B cell (primary cell): ENCODE data around the gene TRNAU1AP. TPM values are rescaled to one million over a fixed set of nuclear protein-coding genes. Genes with fewer than 3 reads are reported as not detected.

Source experiments
- ATAC-seq: fragments of 200-7000 bp; cut with Tn5 transposase; one replicate; pipeline ENCODE4 v1.10.0; 2021; ENCODE audit warnings: low read depth, mild to moderate bottlenecking, moderate number of reproducible peaks, moderate library complexity
- CTCF ChIA-PET: fragments of 350-600 bp; sonication (Branson Sonifier 250); formaldehyde crosslinking; loops from one replicate; lab custom pipeline; 2021; ENCODE audit warnings: antibody characterized with exemption, inconsistent platforms; lab: Charles Lee
- POLR2A ChIA-PET: fragments of 350-600 bp; sonication (Branson Sonifier 250); formaldehyde crosslinking; loops from one replicate; lab custom pipeline; 2021; ENCODE audit warnings: antibody characterized with exemption; lab: Charles Lee
- DNase-seq: peaks from one replicate; pipeline ENCODE4 v3.0.0; 2013
- H2AFZ ChIP-seq: 2 replicates; pipeline ENCODE4 v1.6.1; 2012; ENCODE audit warnings: mild to moderate bottlenecking, low read depth, low read length; ENCODE audit not compliant: insufficient read depth, poor library complexity, severe bottlenecking
- H3K27ac ChIP-seq, 2 donors: 1 replicate in 1 of 2; 2 replicates in 1 of 2; pipeline ENCODE4 v1.5.1; 2012 to 2013; ENCODE audit warnings: low read length in 2 of 2, mild to moderate bottlenecking in 2 of 2, moderate library complexity in 1 of 2
- H3K27me3 ChIP-seq, 4 experiments: fragments of 200-600 bp in 1 of 4; sonication (generic) in 1 of 4; replicated peaks in 1 of 4; 1 replicate in 2 of 4; 2 replicates in 2 of 4; pipeline versions ENCODE4 v1.6.1 to v1.7.0; 2013 to 2016; ENCODE audit warnings: low read length in 3 of 4, mild to moderate bottlenecking in 2 of 4, mixed read lengths in 1 of 4, moderate library complexity in 1 of 4; ENCODE audit not compliant: insufficient read depth in 4 of 4, control insufficient read depth in 3 of 4; ENCODE audit errors: control extremely low read depth in 1 of 4
- H3K36me3 ChIP-seq, 2 experiments: replicated peaks in 1 of 2; 1 replicate in 1 of 2; 2 replicates in 1 of 2; pipeline versions ENCODE4 v1.6.1 to v1.7.1; 2013; ENCODE audit warnings: low read length in 1 of 2; ENCODE audit not compliant: insufficient read depth in 2 of 2, control insufficient read depth in 1 of 2; ENCODE audit errors: control extremely low read depth in 1 of 2, extremely low read depth in 1 of 2
- H3K4me1 ChIP-seq, 2 donors: fragments of 200-600 bp in 1 of 2; sonication (generic) in 1 of 2; 1 replicate in 1 of 2; 2 replicates in 1 of 2; pipeline versions ENCODE4 v1.5.1 to v1.6.1; 2013 to 2017; ENCODE audit warnings: low read length in 2 of 2; ENCODE audit not compliant: control insufficient read depth in 2 of 2, insufficient read depth in 2 of 2
- H3K4me2 ChIP-seq: replicated peaks from 2 replicates; pipeline ENCODE3; 2012; ENCODE audit warnings: mild to moderate bottlenecking, low read depth, low read length; ENCODE audit not compliant: poor library complexity, severe bottlenecking
- H3K4me3 ChIP-seq, 5 experiments: fragments of 200-600 bp in 1 of 5; sonication (generic) in 1 of 5; 1 replicate in 3 of 5; 2 replicates in 2 of 5; pipeline versions ENCODE4 v1.5.1 to v1.7.0; 2011 to 2016; ENCODE audit warnings: low read length in 4 of 5, mild to moderate bottlenecking in 4 of 5, low read depth in 2 of 5, control low read depth in 1 of 5, moderate library complexity in 1 of 5; ENCODE audit not compliant: insufficient read depth in 1 of 5; ENCODE audit errors: control extremely low read depth in 1 of 5, extremely low read depth in 1 of 5
- H3K79me2 ChIP-seq: fragments of 200-600 bp; sonication (generic); one replicate; pipeline ENCODE4 v1.6.0; 2016; ENCODE audit warnings: low read length; ENCODE audit not compliant: control insufficient read depth, insufficient read depth
- H3K9ac ChIP-seq: fragments of 200-600 bp; sonication (generic); 2 replicates; pipeline ENCODE4 v1.6.1; 2017; ENCODE audit warnings: mild to moderate bottlenecking, low read length, moderate library complexity
- H3K9me3 ChIP-seq, 3 donors: one replicate each; pipeline versions ENCODE4 v1.6.1 to v1.7.1; 2013; ENCODE audit warnings: low read length in 2 of 3; ENCODE audit not compliant: control insufficient read depth in 2 of 3, insufficient read depth in 1 of 3; ENCODE audit errors: control extremely low read depth in 1 of 3
- H4K20me1 ChIP-seq: 2 replicates; pipeline ENCODE4 v1.6.0; 2012; ENCODE audit warnings: mild to moderate bottlenecking, low read length; ENCODE audit not compliant: insufficient read depth, control insufficient read depth, poor library complexity, severe bottlenecking
- H3K27ac Mint-ChIP-seq: one replicate; pipeline ENCODE4 v1.8.0; 2021; ENCODE audit warnings: mixed read lengths
- H3K27me3 Mint-ChIP-seq: one replicate; pipeline ENCODE4 v1.8.0; 2021; ENCODE audit warnings: mixed read lengths
- H3K4me1 Mint-ChIP-seq: one replicate; pipeline ENCODE4 v1.8.0; 2021; ENCODE audit warnings: mixed read lengths
- H3K4me3 Mint-ChIP-seq: one replicate; pipeline ENCODE4 v1.8.0; 2021; ENCODE audit warnings: mixed read lengths
- H3K9me3 Mint-ChIP-seq: one replicate; pipeline ENCODE4 v1.8.0; 2022; ENCODE audit warnings: mixed read lengths; ENCODE audit not compliant: insufficient read depth
- CTCF ChIP-seq: fragments of 200-600 bp; IDR thresholded peaks from one replicate; pipeline ENCODE4 v1.8.0; 2022; ENCODE audit warnings: antibody characterized with exemption, mild to moderate bottlenecking
- EZH2 ChIP-seq: IDR thresholded peaks from 2 replicates; pipeline ENCODE4 v1.6.1; 2012; ENCODE audit warnings: borderline replicate concordance, low read depth, mild to moderate bottlenecking, moderate library complexity, low read length; ENCODE audit not compliant: insufficient read depth, poor library complexity, severe bottlenecking
- WGBS: methylation state at CpG from one replicate; pipeline ENCODE4 v1.1.5; 2013; ENCODE audit warnings: missing lambda C conversion rate; ENCODE audit not compliant: insufficient coverage; 5-methylcytosine and 5-hydroxymethylcytosine counted together
- intact Hi-C: fragments of 100-400 bp; cut with micrococcal nuclease; formaldehyde crosslinking; loops from one replicate; pipeline ENCODE4 v1.10.0; 2022
- polyA plus RNA-seq: library from polyadenylated mRNA; depleted of rRNA; stranded (reverse); fragments of >200 nt; gene quantifications from 2 replicates; pipeline ENCODE4 v1.2.3, GENCODE V29; 2012
- total RNA-seq, 2 donors: library from RNA; stranded (reverse); fragments of 120-200 nt in 1 of 2; gene quantifications; 1 replicate in 1 of 2; 2 replicates in 1 of 2; pipeline versions ENCODE4 v1.2.3 to v1.2.4, GENCODE V29; 2013 to 2022

TRNAU1AP gene
- total and polyA plus RNA-seq, 2 donors (not counting 1 experiment from before 2014, with no cell fraction given): 39.8 to 45.2 TPM

- ATAC-seq: no peak
- Histone ChIP-seq H2AFZ (no peak overlapping the region), H3K4me3 (no peak overlapping the region), H4K20me1 (no peaks in the 10 kb centered on the region), H3K4me1 (no peaks in the 10 kb centered on the region), H3K4me2 (no peak overlapping the region), H3K9ac (no peak overlapping the region), H3K36me3 (peaks cover 0 to 9% of the 10 kb centered on the region in 2 experiments), H3K79me2 (peaks cover 27% of the 10 kb centered on the region), H3K27me3 (no peaks in the 10 kb centered on the region), H3K9me3 (no peaks in the 10 kb centered on the region), H3K27ac (no peak overlapping the region)
- intact Hi-C loops: no loop called here
- Mint-ChIP-seq H3K27ac (no peak overlapping the region), H3K27me3 (no peaks in the 10 kb centered on the region), H3K4me3 (no peak overlapping the region), H3K9me3 (no peaks in the 10 kb centered on the region), H3K4me1 (peaks cover 4% of the 10 kb centered on the region)
- ChIA-PET POLR2A (no interaction called here), CTCF (no interaction called here)
- 89% methylated on average over 1 of the region's 9 CpGs for WGBS
- TF ChIP-seq CTCF (no peak), EZH2 (no peak)
- DNase-seq: no peak
Observed at GRCh38 chr1:28526886-28527285, 26.0 kb upstream of the TRNAU1AP start.

- H3K9me3 Mint-ChIP-seq: no peaks in the 10 kb centered on the region
- H3K4me3 Mint-ChIP-seq: no peak overlapping the region
- POLR2A ChIA-PET: no interaction called here
- H3K27me3 Mint-ChIP-seq: no peaks in the 10 kb centered on the region
- Histone ChIP-seq H4K20me1 (no peaks in the 10 kb centered on the region), H3K27me3 (no peaks in the 10 kb centered on the region), H2AFZ (no peak overlapping the region), H3K9me3 (no peaks in the 10 kb centered on the region), H3K79me2 (peaks cover 5% of the 10 kb centered on the region), H3K4me1 (no peaks in the 10 kb centered on the region), H3K27ac (no peak overlapping the region), H3K36me3 (peaks cover 6 to 22% of the 10 kb centered on the region in 2 experiments), H3K4me2 (no peak overlapping the region), H3K9ac (no peak overlapping the region), H3K4me3 (no peak overlapping the region)
- TF ChIP-seq EZH2 (no peak), CTCF (no peak)
- ATAC-seq (no peak), DNase-seq (no peak)
- CTCF ChIA-PET: no interaction called here
- 96% methylated on average over 20 of the region's 31 CpGs for WGBS
- H3K4me1 Mint-ChIP-seq: no peaks in the 10 kb centered on the region
- intact Hi-C loops: no loop called here
- H3K27ac Mint-ChIP-seq: no peak overlapping the region
Observed at GRCh38 chr1:28530456-28530855, 22.4 kb upstream of the TRNAU1AP start.
